Activated CD8-positive, alpha-beta T cell treated with anti-CD3 and anti-CD28 coated beads, Interleukin-2, amount 10 ng/mL, durations not matched to agents 7 days and 5 days (primary cell): ENCODE data around the gene ZNF469. TPM values are rescaled to one million over a fixed set of nuclear protein-coding genes. Genes with fewer than 3 reads are reported as not detected.

Experiments
- ATAC-seq: fragments of 150-1000 bp; cut with Tn5 transposase; one replicate; pipeline ENCODE4 v1.10.0; 2021; ENCODE audit warnings: moderate library complexity
- CTCF ChIA-PET: fragments of 350-600 bp; sonication (Branson Sonifier 250); formaldehyde crosslinking; loops from one replicate; lab custom pipeline; 2021; ENCODE audit warnings: antibody characterized with exemption; lab: Charles Lee
- POLR2A ChIA-PET: fragments of 350-600 bp; sonication (Branson Sonifier 250); formaldehyde crosslinking; loops from one replicate; lab custom pipeline; 2021; ENCODE audit warnings: antibody characterized with exemption; lab: Charles Lee
- DNase-seq: peaks from one replicate; pipeline ENCODE4 v3.0.0-alpha.2; 2020
- H3K27ac Mint-ChIP-seq: one replicate; pipeline ENCODE4 v1.8.0; 2021; ENCODE audit warnings: mild to moderate bottlenecking, mixed read lengths
- H3K27me3 Mint-ChIP-seq: one replicate; pipeline ENCODE4 v1.8.0; 2021; ENCODE audit warnings: low read depth, mixed read lengths
- H3K36me3 Mint-ChIP-seq: one replicate; pipeline ENCODE4 v1.8.0; 2021; ENCODE audit warnings: low read depth, mixed read lengths
- H3K4me1 Mint-ChIP-seq: one replicate; pipeline ENCODE4 v1.8.0; 2021; ENCODE audit warnings: low read depth, mixed read lengths
- H3K4me3 Mint-ChIP-seq: one replicate; pipeline ENCODE4 v1.8.0; 2021; ENCODE audit warnings: mild to moderate bottlenecking, mixed read lengths
- H3K9me3 Mint-ChIP-seq: one replicate; pipeline ENCODE4 v1.8.0; 2022; ENCODE audit warnings: mixed read lengths; ENCODE audit not compliant: insufficient read depth
- total RNA-seq, 2 experiments: library from RNA; stranded (reverse); gene quantifications; one replicate each; pipeline ENCODE4 v1.2.3, GENCODE V29; 2021

ZNF469 gene
- total RNA-seq, 2 experiments from 2014 or later: 0.66 to 0.83 TPM

GRCh38 chr16:88368036-88368435 is 14.7 kb upstream of the ZNF469 start:
- H3K4me1 Mint-ChIP-seq: no peaks in the 10 kb centered on the region
- H3K36me3 Mint-ChIP-seq: no peaks in the 10 kb centered on the region
- H3K27ac Mint-ChIP-seq: no peak overlapping the region
- CTCF ChIA-PET: no interaction called here
- no peaks in the 10 kb centered on the region for H3K9me3 Mint-ChIP-seq
- POLR2A ChIA-PET: no interaction called here
- no peak for DNase-seq
- no peak overlapping the region for H3K4me3 Mint-ChIP-seq
- no peak for ATAC-seq
- peaks cover 9% of the 10 kb centered on the region for H3K27me3 Mint-ChIP-seq

GRCh38 chr16:88368994-88369393 is 13.8 kb upstream of the ZNF469 start:
- no peak for ATAC-seq

GRCh38 chr16:88369447-88370008 is 13.2 kb upstream of the ZNF469 start:
- POLR2A ChIA-PET: no interaction called here
- Mint-ChIP-seq H3K4me1 (no peaks in the 10 kb centered on the region), H3K9me3 (no peaks in the 10 kb centered on the region), H3K4me3 (no peak overlapping the region), H3K36me3 (no peaks in the 10 kb centered on the region), H3K27me3 (no peaks in the 10 kb centered on the region), H3K27ac (no peak overlapping the region)
- no peak for ATAC-seq
- CTCF ChIA-PET: no interaction called here
- no peak for DNase-seq

More at GRCh38 chr16:88368994-88369393, 13.8 kb upstream of the ZNF469 start:
- ChIA-PET CTCF (no interaction called here), POLR2A (no interaction called here)
- no peaks in the 10 kb centered on the region for H3K9me3 Mint-ChIP-seq
- no peak overlapping the region for H3K4me3 Mint-ChIP-seq
- no peak for DNase-seq
- H3K27ac Mint-ChIP-seq: no peak overlapping the region
- no peaks in the 10 kb centered on the region for H3K36me3 Mint-ChIP-seq
- no peaks in the 10 kb centered on the region for H3K4me1 Mint-ChIP-seq
- H3K27me3 Mint-ChIP-seq: peaks cover under 1% of the 10 kb centered on the region

- DNase-seq (no peak), ATAC-seq (no peak)
- Mint-ChIP-seq H3K36me3 (no peaks in the 10 kb centered on the region), H3K4me3 (no peak overlapping the region), H3K27me3 (no peaks in the 10 kb centered on the region), H3K9me3 (no peaks in the 10 kb centered on the region), H3K27ac (no peak overlapping the region), H3K4me1 (no peaks in the 10 kb centered on the region)
- POLR2A ChIA-PET: no interaction called here
- CTCF ChIA-PET: no interaction called here
These were observed 12.4 kb upstream of the ZNF469 start for GRCh38 chr16:88370365-88370764.

GRCh38 chr16:88372522-88372921 is 10.2 kb upstream of the ZNF469 start:
- ATAC-seq: no peak
- H3K4me3 Mint-ChIP-seq: no peak overlapping the region
- H3K27ac Mint-ChIP-seq: no peak overlapping the region
- ChIA-PET POLR2A (no interaction called here), CTCF (no interaction called here)
- H3K4me1 Mint-ChIP-seq: no peaks in the 10 kb centered on the region
- no peaks in the 10 kb centered on the region for H3K36me3 Mint-ChIP-seq
- no peaks in the 10 kb centered on the region for H3K27me3 Mint-ChIP-seq
- DNase-seq: no peak
- no peaks in the 10 kb centered on the region for H3K9me3 Mint-ChIP-seq

GRCh38 chr16:88373211-88373610 is 9.5 kb upstream of the ZNF469 start:
- Mint-ChIP-seq H3K4me3 (no peak overlapping the region), H3K9me3 (no peaks in the 10 kb centered on the region), H3K36me3 (no peaks in the 10 kb centered on the region), H3K4me1 (no peaks in the 10 kb centered on the region), H3K27ac (no peak overlapping the region), H3K27me3 (no peaks in the 10 kb centered on the region)
- ChIA-PET CTCF (no interaction called here), POLR2A (no interaction called here)
- DNase-seq (no peak), ATAC-seq (no peak)

- Mint-ChIP-seq H3K9me3 (no peaks in the 10 kb centered on the region), H3K4me1 (no peaks in the 10 kb centered on the region), H3K27me3 (no peaks in the 10 kb centered on the region), H3K27ac (no peak overlapping the region), H3K36me3 (no peaks in the 10 kb centered on the region), H3K4me3 (no peak overlapping the region)
- ChIA-PET POLR2A (no interaction called here), CTCF (no interaction called here)
- DNase-seq: no peak
- ATAC-seq: no peak
These were observed 8.7 kb upstream of the ZNF469 start for GRCh38 chr16:88373927-88374492.

GRCh38 chr16:88374736-88375135 is 8.0 kb upstream of the ZNF469 start:
- DNase-seq (no peak), ATAC-seq (no peak)
- no peaks in the 10 kb centered on the region for H3K9me3 Mint-ChIP-seq
- H3K4me1 Mint-ChIP-seq: no peaks in the 10 kb centered on the region
- H3K36me3 Mint-ChIP-seq: no peaks in the 10 kb centered on the region
- H3K4me3 Mint-ChIP-seq: no peak overlapping the region
- POLR2A ChIA-PET: no interaction called here
- H3K27ac Mint-ChIP-seq: no peak overlapping the region
- no peaks in the 10 kb centered on the region for H3K27me3 Mint-ChIP-seq
- CTCF ChIA-PET: no interaction called here

GRCh38 chr16:88375236-88375975 is 7.4 kb upstream of the ZNF469 start:
- DNase-seq: no peak
- POLR2A ChIA-PET: no interaction called here
- CTCF ChIA-PET: no interaction called here

GRCh38 chr16:88375996-88376834 is 6.5 kb upstream of the ZNF469 start:
- Mint-ChIP-seq H3K27me3 (no peaks in the 10 kb centered on the region), H3K4me3 (no peak overlapping the region), H3K9me3 (no peaks in the 10 kb centered on the region), H3K36me3 (no peaks in the 10 kb centered on the region), H3K27ac (no peak overlapping the region), H3K4me1 (no peaks in the 10 kb centered on the region)
- ChIA-PET POLR2A (no interaction called here), CTCF (no interaction called here)
- ATAC-seq: no peak
- DNase-seq: no peak

More at GRCh38 chr16:88375236-88375975, 7.4 kb upstream of the ZNF469 start:
- Mint-ChIP-seq H3K27me3 (no peaks in the 10 kb centered on the region), H3K9me3 (no peaks in the 10 kb centered on the region), H3K27ac (no peak overlapping the region), H3K4me1 (no peaks in the 10 kb centered on the region), H3K4me3 (no peak overlapping the region), H3K36me3 (no peaks in the 10 kb centered on the region)
- ATAC-seq: no peak

- ChIA-PET CTCF (no interaction called here), POLR2A (no interaction called here)
- Mint-ChIP-seq H3K36me3 (no peaks in the 10 kb centered on the region), H3K4me1 (no peaks in the 10 kb centered on the region), H3K27me3 (peaks cover 2% of the 10 kb centered on the region), H3K27ac (no peak overlapping the region), H3K4me3 (no peak overlapping the region), H3K9me3 (no peaks in the 10 kb centered on the region)
- no peak for DNase-seq
- no peak for ATAC-seq
These were observed 5.7 kb upstream of the ZNF469 start for GRCh38 chr16:88376835-88377726.
